GM12873 (cell line): ENCODE results near the gene SLC2A13.
A peak's percentile ranks its signal among the peaks of the same experiment; 100 is the strongest.

ENCODE experiments used
- TF ChIP-seq, protein P1 (sequence below): IDR thresholded peaks from 2 replicates; pipeline ENCODE4 v1.5.1; 2012; ENCODE audit warnings: low read depth, mild to moderate bottlenecking, moderate library complexity, low read length, control low read depth; ENCODE audit not compliant: insufficient read depth; ENCODE audit errors: missing control alignments

Gene SLC2A13

DNA sequence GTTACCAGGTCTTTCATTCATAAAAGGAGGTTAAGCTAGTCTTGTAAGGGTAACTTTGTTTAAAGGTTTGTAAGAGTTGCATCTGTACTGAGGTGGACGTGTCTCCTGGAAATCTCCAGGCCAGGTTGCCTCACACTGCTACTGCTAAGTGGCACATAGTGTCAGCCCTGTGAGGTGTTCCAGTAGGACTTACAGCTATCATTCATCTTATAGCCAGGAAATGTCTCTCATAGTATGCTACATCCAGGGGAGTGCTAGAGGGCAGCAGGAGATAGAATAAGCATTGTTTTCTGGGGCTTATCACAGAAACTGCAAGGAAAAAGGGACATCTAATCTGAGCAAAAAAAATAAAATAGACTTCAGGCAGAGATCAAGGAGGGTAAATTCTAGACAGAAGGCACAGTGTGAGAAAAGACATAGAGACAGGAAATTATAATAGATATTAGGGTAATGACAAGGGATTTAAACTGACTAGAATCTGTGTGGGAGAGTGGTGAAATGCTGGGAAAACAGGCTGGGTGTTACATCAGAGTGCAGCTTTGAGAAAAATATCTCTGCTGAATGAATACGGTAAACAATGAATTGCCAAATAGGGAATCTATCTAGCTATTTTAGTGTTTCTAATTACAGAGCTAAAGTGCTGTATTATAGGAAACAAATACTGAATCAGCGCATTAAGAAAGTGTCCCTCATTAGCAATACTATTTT is 281.2 kb downstream of the SLC2A13 start:
- TF ChIP-seq, protein P1, sequence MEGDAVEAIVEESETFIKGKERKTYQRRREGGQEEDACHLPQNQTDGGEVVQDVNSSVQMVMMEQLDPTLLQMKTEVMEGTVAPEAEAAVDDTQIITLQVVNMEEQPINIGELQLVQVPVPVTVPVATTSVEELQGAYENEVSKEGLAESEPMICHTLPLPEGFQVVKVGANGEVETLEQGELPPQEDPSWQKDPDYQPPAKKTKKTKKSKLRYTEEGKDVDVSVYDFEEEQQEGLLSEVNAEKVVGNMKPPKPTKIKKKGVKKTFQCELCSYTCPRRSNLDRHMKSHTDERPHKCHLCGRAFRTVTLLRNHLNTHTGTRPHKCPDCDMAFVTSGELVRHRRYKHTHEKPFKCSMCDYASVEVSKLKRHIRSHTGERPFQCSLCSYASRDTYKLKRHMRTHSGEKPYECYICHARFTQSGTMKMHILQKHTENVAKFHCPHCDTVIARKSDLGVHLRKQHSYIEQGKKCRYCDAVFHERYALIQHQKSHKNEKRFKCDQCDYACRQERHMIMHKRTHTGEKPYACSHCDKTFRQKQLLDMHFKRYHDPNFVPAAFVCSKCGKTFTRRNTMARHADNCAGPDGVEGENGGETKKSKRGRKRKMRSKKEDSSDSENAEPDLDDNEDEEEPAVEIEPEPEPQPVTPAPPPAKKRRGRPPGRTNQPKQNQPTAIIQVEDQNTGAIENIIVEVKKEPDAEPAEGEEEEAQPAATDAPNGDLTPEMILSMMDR = no peak

DNA sequence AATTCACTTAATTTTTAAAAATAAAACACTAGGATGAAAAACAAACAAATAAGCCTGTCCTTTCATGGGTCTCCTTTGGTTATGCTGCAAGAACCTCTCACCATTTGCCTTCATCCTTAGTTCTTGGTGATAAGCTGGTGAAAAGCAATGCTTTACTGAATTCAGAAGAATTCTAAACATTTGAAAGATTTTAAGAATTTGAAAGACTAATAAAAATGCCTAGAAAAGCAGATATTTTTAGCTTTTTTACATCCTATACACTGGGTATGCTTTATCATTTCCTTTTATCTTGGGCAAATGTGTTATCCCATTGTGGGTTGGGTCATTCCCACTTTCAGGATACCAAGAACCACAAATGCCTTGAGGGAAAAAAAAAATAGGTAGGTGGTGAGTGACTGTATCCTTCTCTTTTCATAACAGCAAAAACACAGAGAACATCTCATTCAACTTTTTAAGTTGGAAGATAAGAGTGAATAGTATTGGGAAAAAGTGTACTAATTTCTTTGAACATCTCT is 289.2 kb downstream of the SLC2A13 start:
- TF ChIP-seq, protein P1 = no peak

DNA sequence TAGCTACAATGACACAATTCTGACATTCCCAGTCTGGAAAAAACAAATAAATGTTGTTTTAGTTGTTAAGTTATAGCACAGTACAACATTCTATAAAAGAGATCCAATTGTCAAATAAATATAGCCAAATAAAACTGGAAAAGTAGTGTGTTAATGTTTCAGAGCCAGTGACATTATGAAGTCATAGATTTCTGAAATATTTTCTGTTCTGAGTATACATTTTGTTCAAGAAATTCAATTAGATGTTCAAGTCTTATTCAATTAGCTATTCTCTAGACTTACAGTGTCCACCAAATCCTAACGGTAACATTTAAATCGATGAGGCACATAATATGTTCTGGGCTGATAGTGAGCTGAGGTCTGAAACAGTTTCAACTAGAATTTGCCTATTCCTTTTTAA is 290.1 kb downstream of the SLC2A13 start:
- TF ChIP-seq, protein P1 = no peak

DNA sequence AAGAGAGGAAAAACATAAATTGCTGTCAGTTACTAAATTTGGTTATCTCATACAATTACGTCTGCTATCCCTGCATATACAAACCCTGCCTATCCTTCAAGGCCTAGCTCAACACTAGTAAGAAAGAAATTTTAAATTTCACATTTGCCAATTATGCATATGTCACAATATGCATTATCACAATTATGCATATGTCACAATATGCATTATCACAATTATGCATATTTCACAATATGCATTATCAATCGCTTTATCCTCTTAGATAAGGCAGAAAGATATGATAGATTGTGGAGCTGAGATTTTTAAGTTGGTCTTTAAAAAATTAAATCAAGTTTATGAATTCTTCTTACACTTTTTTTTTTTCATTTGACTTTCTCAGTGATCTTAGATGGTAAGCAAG is 291.3 kb downstream of the SLC2A13 start:
- TF ChIP-seq, protein P1 = no peak

DNA sequence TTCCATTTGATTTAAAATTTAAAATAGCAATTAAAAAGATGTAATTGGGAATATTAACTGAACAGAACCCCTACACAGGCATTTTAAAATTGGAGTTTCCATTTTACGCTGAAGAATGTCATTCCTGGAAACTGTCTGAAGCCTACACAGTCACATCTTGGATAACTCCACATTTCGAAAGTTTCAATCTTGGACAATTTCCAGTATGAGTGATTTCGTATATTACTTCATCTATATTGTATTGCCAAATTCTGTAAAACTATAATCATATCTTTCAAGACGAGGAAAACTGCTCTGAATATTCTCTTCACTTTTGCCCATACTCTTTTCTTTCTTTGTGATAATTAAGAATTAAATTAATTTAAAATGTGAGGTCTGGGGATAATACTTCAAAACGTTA is 292.1 kb downstream of the SLC2A13 start:
- TF ChIP-seq, protein P1 = no peak

DNA sequence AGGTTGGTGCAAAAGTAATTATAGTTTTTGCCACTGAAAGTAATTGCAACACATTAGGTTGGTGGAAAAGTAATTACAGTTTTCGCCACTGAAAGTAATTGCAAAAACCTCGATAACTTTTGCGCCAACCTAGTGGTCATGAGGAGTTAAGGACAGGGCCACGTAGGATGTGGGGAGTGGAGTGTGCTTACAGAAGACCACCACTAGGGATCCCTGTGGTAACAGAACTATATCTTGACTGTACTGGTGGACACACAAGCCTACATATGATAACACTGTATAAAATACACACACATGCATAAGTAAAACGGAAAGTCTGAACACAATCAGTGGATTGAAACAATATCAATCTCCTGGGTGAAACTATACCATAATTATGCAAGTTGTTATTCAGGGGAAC is 298.8 kb downstream of the SLC2A13 start:
- TF ChIP-seq, protein P1 = peak; percentile 41

DNA sequence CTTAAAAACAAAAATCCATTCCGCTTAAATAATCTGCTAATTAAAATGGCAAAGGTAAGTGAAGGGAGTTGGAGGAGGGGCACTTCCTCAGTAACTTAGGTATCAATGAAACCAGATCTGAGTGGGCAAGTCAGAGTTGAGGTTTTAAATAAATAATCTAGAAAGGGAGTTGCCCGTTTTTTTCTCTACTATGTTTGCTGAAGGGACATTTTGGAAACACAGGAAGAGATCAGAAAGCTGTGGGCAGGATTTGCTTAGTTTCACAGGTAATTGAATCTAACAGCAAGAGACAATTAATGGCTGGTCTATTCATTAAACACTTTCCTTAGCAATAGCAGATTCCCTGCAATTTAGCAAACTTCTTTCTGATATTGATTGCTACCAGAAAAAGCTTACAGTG is 300.2 kb downstream of the SLC2A13 start:
- TF ChIP-seq, protein P1 = no peak
